Astrocyte (in vitro differentiated cells and primary cell): ENCODE data around the gene LARGE1. TPM values are rescaled to one million over a fixed set of nuclear protein-coding genes. Genes with fewer than 3 reads are reported as not detected.

Experiments
- DNase-seq: peaks from one replicate; pipeline ENCODE4 v3.0.0-alpha.2; 2010; ENCODE audit warnings: low read depth
- FAIRE-seq: peaks from 2 replicates; lab custom pipeline; 2011; peaks lifted over from hg19 to GRCh38; lab: Jason Lieb, UNC
- H2AFZ ChIP-seq: 2 replicates; pipeline ENCODE4 v1.6.0; 2012; ENCODE audit warnings: low read depth, low read length, inconsistent platforms
- H3K27ac ChIP-seq: 2 replicates; pipeline ENCODE4 v1.5.1; 2011; ENCODE audit warnings: low read depth, low read length, inconsistent platforms
- H3K27me3 ChIP-seq: 2 replicates; pipeline ENCODE4 v1.6.0; 2011; ENCODE audit warnings: low read length, inconsistent platforms; ENCODE audit not compliant: insufficient read depth
- H3K36me3 ChIP-seq: 2 replicates; pipeline ENCODE4 v1.5.1; 2011; ENCODE audit warnings: low read length, inconsistent platforms; ENCODE audit not compliant: insufficient read depth
- H3K4me1 ChIP-seq: 2 replicates; pipeline ENCODE4 v1.5.1; 2011; ENCODE audit warnings: low read length, inconsistent platforms; ENCODE audit not compliant: insufficient read depth
- H3K4me2 ChIP-seq: 2 replicates; pipeline ENCODE4 v1.6.0; 2012; ENCODE audit warnings: low read length, inconsistent platforms
- H3K4me3 ChIP-seq: 2 replicates; pipeline ENCODE4 v1.5.1; 2011; ENCODE audit warnings: low read depth, mild to moderate bottlenecking, low read length, inconsistent platforms; ENCODE audit not compliant: insufficient read depth
- H3K79me2 ChIP-seq: 2 replicates; pipeline ENCODE4 v1.6.0; 2012; ENCODE audit warnings: mild to moderate bottlenecking, low read length, inconsistent platforms; ENCODE audit not compliant: insufficient read depth
- H3K9ac ChIP-seq: 2 replicates; pipeline ENCODE4 v1.6.0; 2012; ENCODE audit warnings: mild to moderate bottlenecking, low read length, inconsistent platforms
- H3K9me3 ChIP-seq: 2 replicates; pipeline ENCODE4 v1.5.1; 2012; ENCODE audit warnings: low read depth, mild to moderate bottlenecking, low read length, inconsistent platforms; ENCODE audit not compliant: insufficient read depth
- H4K20me1 ChIP-seq: 2 replicates; pipeline ENCODE4 v1.6.0; 2012; ENCODE audit warnings: low read length, inconsistent platforms; ENCODE audit not compliant: insufficient read depth
- H3K27ac Mint-ChIP-seq: one replicate; pipeline ENCODE4 v1.8.0; 2021; ENCODE audit warnings: mild to moderate bottlenecking, mixed read lengths; ENCODE audit not compliant: unreplicated experiment
- H3K27me3 Mint-ChIP-seq: one replicate; pipeline ENCODE4 v1.8.0; 2021; ENCODE audit warnings: low read depth, mixed read lengths; ENCODE audit not compliant: unreplicated experiment
- H3K36me3 Mint-ChIP-seq: one replicate; pipeline ENCODE4 v1.8.0; 2021; ENCODE audit warnings: low read depth, mixed read lengths; ENCODE audit not compliant: unreplicated experiment
- H3K4me1 Mint-ChIP-seq: one replicate; pipeline ENCODE4 v1.8.0; 2021; ENCODE audit warnings: low read depth, mixed read lengths; ENCODE audit not compliant: unreplicated experiment
- H3K4me3 Mint-ChIP-seq: one replicate; pipeline ENCODE4 v1.8.0; 2021; ENCODE audit warnings: mild to moderate bottlenecking, moderate library complexity, mixed read lengths; ENCODE audit not compliant: unreplicated experiment
- H3K9me3 Mint-ChIP-seq: one replicate; pipeline ENCODE4 v1.8.0; 2021; ENCODE audit warnings: mild to moderate bottlenecking, mixed read lengths; ENCODE audit not compliant: unreplicated experiment
- EZH2 ChIP-seq: IDR thresholded peaks from 2 replicates; pipeline ENCODE4 v1.6.1; 2012; ENCODE audit warnings: mild to moderate bottlenecking, low read length, inconsistent platforms; ENCODE audit not compliant: insufficient read depth
- total RNA-seq: library from RNA; stranded (reverse); gene quantifications from 2 replicates; pipeline ENCODE4 v1.2.1, GENCODE V29; 2021
- TF ChIP-seq, protein P1 (sequence below): IDR thresholded peaks from 2 replicates; pipeline ENCODE4 v1.5.1; 2011; ENCODE audit warnings: low read depth, mild to moderate bottlenecking, inconsistent platforms, low read length, moderate library complexity; ENCODE audit not compliant: insufficient read depth

Gene LARGE1
- total RNA-seq, 1 donor from 2014 or later = 92.6 TPM

- Histone ChIP-seq H3K4me1 (no peaks in the 10 kb centered on the region), H3K4me3 (no peak overlapping the region), H3K79me2 (no peaks in the 10 kb centered on the region), H3K9me3 (no peaks in the 10 kb centered on the region), H2AFZ (no peak overlapping the region), H3K4me2 (no peak overlapping the region), H3K36me3 (no peaks in the 10 kb centered on the region), H3K9ac (no peak overlapping the region), H4K20me1 (no peaks in the 10 kb centered on the region), H3K27ac (no peak overlapping the region), H3K27me3 (no peaks in the 10 kb centered on the region)
- no peak for FAIRE-seq
- Mint-ChIP-seq H3K4me3 (no peak overlapping the region), H3K9me3 (no peaks in the 10 kb centered on the region), H3K27me3 (peaks cover 8% of the 10 kb centered on the region), H3K36me3 (no peaks in the 10 kb centered on the region), H3K27ac (no peak overlapping the region), H3K4me1 (no peaks in the 10 kb centered on the region)
- DNase-seq = no peak
- TF ChIP-seq, protein P1, sequence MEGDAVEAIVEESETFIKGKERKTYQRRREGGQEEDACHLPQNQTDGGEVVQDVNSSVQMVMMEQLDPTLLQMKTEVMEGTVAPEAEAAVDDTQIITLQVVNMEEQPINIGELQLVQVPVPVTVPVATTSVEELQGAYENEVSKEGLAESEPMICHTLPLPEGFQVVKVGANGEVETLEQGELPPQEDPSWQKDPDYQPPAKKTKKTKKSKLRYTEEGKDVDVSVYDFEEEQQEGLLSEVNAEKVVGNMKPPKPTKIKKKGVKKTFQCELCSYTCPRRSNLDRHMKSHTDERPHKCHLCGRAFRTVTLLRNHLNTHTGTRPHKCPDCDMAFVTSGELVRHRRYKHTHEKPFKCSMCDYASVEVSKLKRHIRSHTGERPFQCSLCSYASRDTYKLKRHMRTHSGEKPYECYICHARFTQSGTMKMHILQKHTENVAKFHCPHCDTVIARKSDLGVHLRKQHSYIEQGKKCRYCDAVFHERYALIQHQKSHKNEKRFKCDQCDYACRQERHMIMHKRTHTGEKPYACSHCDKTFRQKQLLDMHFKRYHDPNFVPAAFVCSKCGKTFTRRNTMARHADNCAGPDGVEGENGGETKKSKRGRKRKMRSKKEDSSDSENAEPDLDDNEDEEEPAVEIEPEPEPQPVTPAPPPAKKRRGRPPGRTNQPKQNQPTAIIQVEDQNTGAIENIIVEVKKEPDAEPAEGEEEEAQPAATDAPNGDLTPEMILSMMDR = no peak
- TF ChIP-seq EZH2 = no peak
Measured at GRCh38 chr22:33240888-33241475, 679.3 kb downstream of the LARGE1 start.

- Histone ChIP-seq H3K9ac (no peak overlapping the region), H3K4me3 (no peak overlapping the region), H2AFZ (no peak overlapping the region), H3K79me2 (no peaks in the 10 kb centered on the region), H3K4me2 (no peak overlapping the region), H3K36me3 (no peaks in the 10 kb centered on the region), H3K4me1 (no peaks in the 10 kb centered on the region), H4K20me1 (no peaks in the 10 kb centered on the region), H3K9me3 (peaks cover 3% of the 10 kb centered on the region), H3K27ac (no peak overlapping the region), H3K27me3 (no peaks in the 10 kb centered on the region)
- Mint-ChIP-seq H3K27ac (no peak overlapping the region), H3K9me3 (peaks cover 24% of the 10 kb centered on the region), H3K4me1 (no peaks in the 10 kb centered on the region), H3K27me3 (peaks cover 3% of the 10 kb centered on the region), H3K4me3 (no peak overlapping the region), H3K36me3 (no peaks in the 10 kb centered on the region)
- no peak for DNase-seq
- no peak for TF ChIP-seq EZH2
- TF ChIP-seq, protein P1 = no peak
- no peak for FAIRE-seq
Measured at GRCh38 chr22:33232071-33232470, 688.2 kb downstream of the LARGE1 start.

DNA sequence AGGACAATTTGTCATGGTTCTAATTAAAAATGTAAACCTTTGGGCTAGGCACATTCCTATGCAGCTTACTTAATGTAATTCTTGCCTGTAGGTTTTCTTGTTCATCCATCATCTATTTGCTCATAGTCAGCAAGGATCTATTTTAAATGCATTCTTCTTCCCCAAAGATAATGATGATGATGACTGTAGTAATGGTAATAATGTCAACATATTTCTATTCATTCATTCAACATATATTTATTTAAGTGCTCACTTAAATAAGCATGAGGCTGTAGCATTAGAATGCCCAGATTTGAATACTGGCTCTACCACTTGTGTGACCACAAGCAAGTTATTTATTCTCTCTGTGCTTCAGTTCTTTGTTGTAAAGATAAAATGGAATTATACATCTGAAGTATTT lies 692.5 kb downstream of the LARGE1 start:
- Histone ChIP-seq H3K79me2 (no peaks in the 10 kb centered on the region), H3K36me3 (no peaks in the 10 kb centered on the region), H3K9ac (no peak overlapping the region), H2AFZ (no peak overlapping the region), H3K27ac (no peak overlapping the region), H3K4me2 (no peak overlapping the region), H3K9me3 (peaks cover 3% of the 10 kb centered on the region), H4K20me1 (no peaks in the 10 kb centered on the region), H3K4me3 (no peak overlapping the region), H3K27me3 (no peaks in the 10 kb centered on the region), H3K4me1 (no peaks in the 10 kb centered on the region)
- no peak for TF ChIP-seq EZH2
- TF ChIP-seq, protein P1 = no peak
- H3K27ac Mint-ChIP-seq = no peak overlapping the region
- H3K9me3 Mint-ChIP-seq = peaks cover 21% of the 10 kb centered on the region
- H3K36me3 Mint-ChIP-seq = no peaks in the 10 kb centered on the region
- FAIRE-seq (no peak), DNase-seq (peak; percentile 4)
- H3K27me3 Mint-ChIP-seq = no peaks in the 10 kb centered on the region
- H3K4me3 Mint-ChIP-seq = no peak overlapping the region
- H3K4me1 Mint-ChIP-seq = no peaks in the 10 kb centered on the region
